ENCODE results near the gene IFT122.

DNA sequence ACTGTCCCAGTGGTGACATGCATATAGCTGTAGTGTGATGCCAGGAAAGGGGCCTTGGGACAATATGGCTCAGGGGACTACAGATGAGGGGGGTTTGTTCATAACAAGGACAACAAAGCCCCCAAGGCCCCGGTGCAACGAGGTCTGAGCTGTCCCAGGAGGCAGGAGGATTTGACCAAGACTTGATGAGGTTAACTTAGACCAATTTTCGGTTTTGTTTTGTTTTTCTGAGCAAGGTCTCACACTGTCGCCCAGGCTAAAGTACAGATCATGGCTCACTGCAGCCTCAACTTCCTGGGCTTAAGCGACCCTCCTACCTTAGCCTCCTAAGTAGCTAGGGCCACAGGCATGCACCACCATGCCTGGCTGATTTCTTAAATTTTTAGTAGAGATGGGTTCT is 35.4 kb upstream of the IFT122 start:
- TF ChIP-seq, protein P1, sequence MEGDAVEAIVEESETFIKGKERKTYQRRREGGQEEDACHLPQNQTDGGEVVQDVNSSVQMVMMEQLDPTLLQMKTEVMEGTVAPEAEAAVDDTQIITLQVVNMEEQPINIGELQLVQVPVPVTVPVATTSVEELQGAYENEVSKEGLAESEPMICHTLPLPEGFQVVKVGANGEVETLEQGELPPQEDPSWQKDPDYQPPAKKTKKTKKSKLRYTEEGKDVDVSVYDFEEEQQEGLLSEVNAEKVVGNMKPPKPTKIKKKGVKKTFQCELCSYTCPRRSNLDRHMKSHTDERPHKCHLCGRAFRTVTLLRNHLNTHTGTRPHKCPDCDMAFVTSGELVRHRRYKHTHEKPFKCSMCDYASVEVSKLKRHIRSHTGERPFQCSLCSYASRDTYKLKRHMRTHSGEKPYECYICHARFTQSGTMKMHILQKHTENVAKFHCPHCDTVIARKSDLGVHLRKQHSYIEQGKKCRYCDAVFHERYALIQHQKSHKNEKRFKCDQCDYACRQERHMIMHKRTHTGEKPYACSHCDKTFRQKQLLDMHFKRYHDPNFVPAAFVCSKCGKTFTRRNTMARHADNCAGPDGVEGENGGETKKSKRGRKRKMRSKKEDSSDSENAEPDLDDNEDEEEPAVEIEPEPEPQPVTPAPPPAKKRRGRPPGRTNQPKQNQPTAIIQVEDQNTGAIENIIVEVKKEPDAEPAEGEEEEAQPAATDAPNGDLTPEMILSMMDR (IDR thresholded peaks at IDR 0.05), result no peak
- TF ChIP-seq POLR2A (IDR thresholded peaks at IDR 0.05), result no peak
